Liver (tissue), 3 donors: Measurements from ENCODE around the gene KIAA1217.

Experiments used
- ATF3 ChIP-seq: IDR thresholded peaks from 2 replicates; pipeline ENCODE4 v1.6.1; 2016; ENCODE audit warnings: antibody characterized with exemption
- CTCF ChIP-seq: fragments of 150-350 bp; IDR thresholded peaks from 2 replicates; pipeline ENCODE4 v1.5.1; 2017; ENCODE audit warnings: improper control_type of control experiment, low read depth, low read length; ENCODE audit not compliant: missing input control
- GABPA ChIP-seq, 2 donors: IDR thresholded peaks in 1 of 2; conservative IDR thresholded peaks in 1 of 2; 2 replicates each; pipeline ENCODE4 v1.6.1; 2016; ENCODE audit warnings: antibody characterized with exemption in 2 of 2, mild to moderate bottlenecking in 1 of 2, moderate library complexity in 1 of 2
- JUND ChIP-seq, 2 donors: IDR thresholded peaks; 2 replicates each; pipeline ENCODE4 v1.6.1; 2016; ENCODE audit warnings: antibody characterized with exemption in 2 of 2
- MAX ChIP-seq: IDR thresholded peaks from 2 replicates; pipeline ENCODE4 v1.6.1; 2016; ENCODE audit warnings: antibody characterized with exemption
- TAF1 ChIP-seq: conservative IDR thresholded peaks from 2 replicates; pipeline ENCODE4 v1.6.1; 2016; ENCODE audit warnings: antibody characterized with exemption, mild to moderate bottlenecking
- ZBTB33 ChIP-seq: IDR thresholded peaks from 2 replicates; pipeline ENCODE4 v1.6.1; 2016; ENCODE audit warnings: antibody characterized with exemption
- donor health status: healthy.
- donor health status: healthy.

GRCh38 chr10:24257588-24257987 is 48.6 kb downstream of the KIAA1217 start:
- TF ChIP-seq JUND (IDR thresholded peaks at IDR 0.05), result no peak
- TF ChIP-seq CTCF, result no peak
- TF ChIP-seq ATF3, result no peak
- TF ChIP-seq MAX, result no peak
- no peak for TF ChIP-seq TAF1
- TF ChIP-seq ZBTB33, result no peak
- no peak for TF ChIP-seq GABPA (IDR thresholded peaks at IDR 0.05 in 1 of 2, conservative IDR thresholded peaks at IDR 0.05 in 1 of 2)
